Activated CD4-positive, alpha-beta memory T cell treated with anti-CD3 and anti-CD28 coated beads, Interleukin-2, amount 10 ng/mL, durations not matched to agents 7 days and 5 days (primary cell): Measurements from ENCODE around the gene C10orf71. TPM values are rescaled to one million over a fixed set of nuclear protein-coding genes. Genes with fewer than 3 reads are reported as not detected.
A peak's percentile ranks its signal among the peaks of the same experiment; 100 is the strongest.

Experiments used
- CTCF ChIA-PET: fragments of 350-600 bp; sonication (Branson Sonifier 250); formaldehyde crosslinking; loops from one replicate; lab custom pipeline; 2021; ENCODE audit warnings: antibody characterized with exemption, inconsistent platforms; lab: Charles Lee
- POLR2A ChIA-PET: fragments of 350-600 bp; sonication (Branson Sonifier 250); formaldehyde crosslinking; loops from one replicate; lab custom pipeline; 2021; ENCODE audit warnings: antibody characterized with exemption; lab: Charles Lee
- DNase-seq: peaks from one replicate; pipeline ENCODE4 v3.0.0-alpha.2; 2020
- H3K27ac Mint-ChIP-seq: one replicate; pipeline ENCODE4 v1.8.0; 2021; ENCODE audit warnings: mild to moderate bottlenecking, mixed read lengths
- H3K27me3 Mint-ChIP-seq: one replicate; pipeline ENCODE4 v1.8.0; 2021; ENCODE audit warnings: mixed read lengths
- H3K36me3 Mint-ChIP-seq: one replicate; pipeline ENCODE4 v1.8.0; 2021; ENCODE audit warnings: low read depth, mixed read lengths
- H3K4me1 Mint-ChIP-seq: one replicate; pipeline ENCODE4 v1.8.0; 2021; ENCODE audit warnings: mixed read lengths
- H3K4me3 Mint-ChIP-seq: one replicate; pipeline ENCODE4 v1.8.0; 2021; ENCODE audit warnings: mild to moderate bottlenecking, mixed read lengths
- H3K9me3 Mint-ChIP-seq: one replicate; pipeline ENCODE4 v1.8.0; 2021; ENCODE audit warnings: mixed read lengths
- total RNA-seq, 2 experiments: library from RNA; stranded (reverse); gene quantifications; one replicate each; pipeline ENCODE4 v1.2.3, GENCODE V29; 2021

Gene C10orf71
- total RNA-seq, 2 experiments from 2014 or later, result not detected

- Mint-ChIP-seq H3K27ac (no peak overlapping the region), H3K4me3 (no peak overlapping the region), H3K9me3 (no peaks in the 10 kb centered on the region), H3K27me3 (peaks cover 15% of the 10 kb centered on the region), H3K4me1 (peaks cover 1% of the 10 kb centered on the region), H3K36me3 (no peaks in the 10 kb centered on the region)
- DNase-seq, result no peak
- ChIA-PET CTCF (no interaction called here), POLR2A (no interaction called here)
These were observed 4.7 kb downstream of the C10orf71 start for GRCh38 chr10:49303711-49304110.

- CTCF ChIA-PET, result no interaction called here
- Mint-ChIP-seq H3K9me3 (no peaks in the 10 kb centered on the region), H3K4me1 (peaks cover 5% of the 10 kb centered on the region), H3K27ac (no peak overlapping the region), H3K27me3 (peaks cover 15% of the 10 kb centered on the region), H3K4me3 (no peak overlapping the region), H3K36me3 (no peaks in the 10 kb centered on the region)
- POLR2A ChIA-PET, result no interaction called here
- DNase-seq, result no peak
These were observed 5.2 kb downstream of the C10orf71 start for GRCh38 chr10:49304137-49304536.

- H3K27me3 Mint-ChIP-seq, result peaks cover 23% of the 10 kb centered on the region
- no peak for DNase-seq
- peaks cover 24% of the 10 kb centered on the region for H3K4me1 Mint-ChIP-seq
- ChIA-PET CTCF (interaction anchor here (0.6 kb wide), 1 partner anchor 34 kb away, joined by 3 read pairs; no protein-coding TSS in a partner anchor), POLR2A (no interaction called here)
- H3K27ac Mint-ChIP-seq, result no peak overlapping the region
- no peaks in the 10 kb centered on the region for H3K36me3 Mint-ChIP-seq
- no peak overlapping the region for H3K4me3 Mint-ChIP-seq
- no peaks in the 10 kb centered on the region for H3K9me3 Mint-ChIP-seq
These were observed 9.0 kb downstream of the C10orf71 start for GRCh38 chr10:49307921-49308320.

- ChIA-PET CTCF (no interaction called here), POLR2A (no interaction called here)
- Mint-ChIP-seq H3K27ac (peak overlapping the region; percentile 2), H3K4me3 (no peak overlapping the region), H3K27me3 (peaks cover 25% of the 10 kb centered on the region), H3K36me3 (no peaks in the 10 kb centered on the region), H3K4me1 (peaks cover 24% of the 10 kb centered on the region), H3K9me3 (no peaks in the 10 kb centered on the region)
- DNase-seq, result no peak
These were observed 9.9 kb downstream of the C10orf71 start for GRCh38 chr10:49308881-49309280.

GRCh38 chr10:49309691-49310411, 10.9 kb downstream of the C10orf71 start:
- H3K27ac Mint-ChIP-seq, result peak overlapping the region; percentile 67
- H3K4me3 Mint-ChIP-seq, result peak overlapping the region; percentile 31
- H3K36me3 Mint-ChIP-seq, result no peaks in the 10 kb centered on the region

GRCh38 chr10:49310460-49310859, 11.5 kb downstream of the C10orf71 start:
- POLR2A ChIA-PET, result no interaction called here
- peaks cover 24% of the 10 kb centered on the region for H3K4me1 Mint-ChIP-seq
- H3K9me3 Mint-ChIP-seq, result no peaks in the 10 kb centered on the region
- H3K27me3 Mint-ChIP-seq, result peaks cover 16% of the 10 kb centered on the region
- H3K4me3 Mint-ChIP-seq, result peak overlapping the region; percentile 22
- DNase-seq, result peak; percentile 41
- CTCF ChIA-PET, result no interaction called here
- H3K27ac Mint-ChIP-seq, result peak overlapping the region; percentile 67
- no peaks in the 10 kb centered on the region for H3K36me3 Mint-ChIP-seq

More at GRCh38 chr10:49309691-49310411, 10.9 kb downstream of the C10orf71 start:
- H3K4me1 Mint-ChIP-seq, result peaks cover 24% of the 10 kb centered on the region
- DNase-seq, result peak; percentile 51
- POLR2A ChIA-PET, result no interaction called here
- CTCF ChIA-PET, result no interaction called here
- H3K27me3 Mint-ChIP-seq, result peaks cover 18% of the 10 kb centered on the region
- H3K9me3 Mint-ChIP-seq, result no peaks in the 10 kb centered on the region

GRCh38 chr10:49310901-49311554, 12.1 kb downstream of the C10orf71 start:
- no peak overlapping the region for H3K27ac Mint-ChIP-seq
- no peaks in the 10 kb centered on the region for H3K36me3 Mint-ChIP-seq
- DNase-seq, result no peak
- H3K9me3 Mint-ChIP-seq, result no peaks in the 10 kb centered on the region
- ChIA-PET POLR2A (no interaction called here), CTCF (no interaction called here)
- H3K4me1 Mint-ChIP-seq, result peaks cover 24% of the 10 kb centered on the region
- no peak overlapping the region for H3K4me3 Mint-ChIP-seq
- H3K27me3 Mint-ChIP-seq, result peaks cover 16% of the 10 kb centered on the region

GRCh38 chr10:49311555-49312236, 12.7 kb downstream of the C10orf71 start:
- ChIA-PET CTCF (interaction anchor here (0.6 kb wide), 1 partner anchor 225 kb away, joined by 3 read pairs; no protein-coding TSS in a partner anchor), POLR2A (no interaction called here)
- DNase-seq, result no peak
- no peaks in the 10 kb centered on the region for H3K36me3 Mint-ChIP-seq
- no peaks in the 10 kb centered on the region for H3K9me3 Mint-ChIP-seq
- H3K4me1 Mint-ChIP-seq, result peaks cover 24% of the 10 kb centered on the region
- no peak overlapping the region for H3K27ac Mint-ChIP-seq
- no peak overlapping the region for H3K4me3 Mint-ChIP-seq
- H3K27me3 Mint-ChIP-seq, result peaks cover 16% of the 10 kb centered on the region

GRCh38 chr10:49312246-49312869, 13.4 kb downstream of the C10orf71 start:
- H3K4me3 Mint-ChIP-seq, result no peak overlapping the region
- H3K4me1 Mint-ChIP-seq, result peaks cover 24% of the 10 kb centered on the region
- CTCF ChIA-PET, result interaction anchor here (0.6 kb wide), 1 partner anchor 225 kb away, joined by 3 read pairs; no protein-coding TSS in a partner anchor

GRCh38 chr10:49313501-49314070, 14.6 kb downstream of the C10orf71 start:
- CTCF ChIA-PET, result no interaction called here
- H3K36me3 Mint-ChIP-seq, result no peaks in the 10 kb centered on the region

More at GRCh38 chr10:49312246-49312869, 13.4 kb downstream of the C10orf71 start:
- no peak overlapping the region for H3K27ac Mint-ChIP-seq
- no peaks in the 10 kb centered on the region for H3K36me3 Mint-ChIP-seq
- H3K27me3 Mint-ChIP-seq, result peaks cover 16% of the 10 kb centered on the region
- H3K9me3 Mint-ChIP-seq, result no peaks in the 10 kb centered on the region
- POLR2A ChIA-PET, result no interaction called here
- no peak for DNase-seq

GRCh38 chr10:49314806-49315205, 15.8 kb downstream of the C10orf71 start:
- Mint-ChIP-seq H3K36me3 (no peaks in the 10 kb centered on the region), H3K9me3 (no peaks in the 10 kb centered on the region), H3K27ac (no peak overlapping the region), H3K27me3 (peaks cover 16% of the 10 kb centered on the region), H3K4me1 (peaks cover 12% of the 10 kb centered on the region), H3K4me3 (no peak overlapping the region)
- DNase-seq, result no peak
- ChIA-PET POLR2A (no interaction called here), CTCF (no interaction called here)

More at GRCh38 chr10:49313501-49314070, 14.6 kb downstream of the C10orf71 start:
- Mint-ChIP-seq H3K9me3 (no peaks in the 10 kb centered on the region), H3K4me1 (peaks cover 24% of the 10 kb centered on the region), H3K27ac (no peak overlapping the region), H3K4me3 (no peak overlapping the region), H3K27me3 (peaks cover 16% of the 10 kb centered on the region)
- POLR2A ChIA-PET, result no interaction called here
- DNase-seq, result no peak

GRCh38 chr10:49318028-49318427, 19.1 kb downstream of the C10orf71 start:
- no peak overlapping the region for H3K27ac Mint-ChIP-seq
- no peaks in the 10 kb centered on the region for H3K36me3 Mint-ChIP-seq
- no peak overlapping the region for H3K4me3 Mint-ChIP-seq
- H3K9me3 Mint-ChIP-seq, result no peaks in the 10 kb centered on the region
- CTCF ChIA-PET, result no interaction called here
- H3K4me1 Mint-ChIP-seq, result no peaks in the 10 kb centered on the region
- DNase-seq, result no peak
- peaks cover 6% of the 10 kb centered on the region for H3K27me3 Mint-ChIP-seq
- POLR2A ChIA-PET, result no interaction called here
